ENCODE data around the gene SYMPK.

DNA sequence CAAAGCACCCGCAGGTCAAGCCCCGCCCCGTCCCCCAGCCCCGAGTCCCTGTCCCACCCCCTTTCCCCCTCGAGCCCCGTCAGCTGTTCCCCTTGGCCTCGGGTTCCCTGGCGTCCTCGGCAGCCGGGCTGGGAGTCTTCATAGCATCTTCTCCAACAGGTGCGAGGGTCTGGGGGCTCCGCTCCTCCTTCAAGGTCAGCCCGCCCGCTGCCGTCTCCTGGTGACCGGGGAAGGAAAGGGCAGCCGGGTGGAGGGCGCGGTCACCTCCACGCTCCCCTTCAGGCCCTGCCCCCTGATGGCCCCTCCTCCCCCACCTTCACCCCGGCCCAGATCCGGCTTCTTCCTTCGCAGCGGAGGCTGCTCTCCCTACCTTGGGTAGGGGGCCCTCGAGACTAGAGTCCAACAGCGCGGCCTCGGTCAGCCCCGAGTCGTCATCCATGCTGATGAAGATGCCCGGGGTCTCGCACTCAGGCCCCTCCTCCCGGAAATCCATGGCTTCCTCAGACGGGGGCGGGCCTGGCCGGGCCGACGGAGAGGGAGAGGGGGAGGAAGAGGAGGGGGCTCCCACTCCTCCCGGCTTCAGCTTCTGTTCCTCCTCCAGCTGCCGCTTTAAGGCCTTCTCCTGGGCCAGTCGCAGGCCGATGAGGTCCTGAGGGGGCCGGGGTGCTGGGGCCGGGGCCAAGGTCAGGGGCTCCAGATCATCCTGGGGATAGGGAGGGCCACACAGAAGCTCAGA is 47.3 kb downstream of the SYMPK start:
- TF ChIP-seq CTCF (IDR thresholded peaks at IDR 0.05; ENCODE audit: low read depth, low read length) (no peak), EZH2phosphoT487 (IDR thresholded peaks at IDR 0.05; ENCODE audit: low read depth) (no peak)
